Spleen (tissue), 11 donors: ENCODE data around the gene BUB3. TPM values are rescaled to one million over a fixed set of nuclear protein-coding genes. Genes with fewer than 3 reads are reported as not detected.

Experiments
- DNase-seq: peaks from one replicate; pipeline ENCODE4 v3.0.0-alpha.2; 2020
- H3K27ac ChIP-seq, 8 donors: fragments of 200-600 bp; sonication (generic) in 7 of 8; 1 replicate in 4 of 8; 2 replicates in 4 of 8; pipeline versions ENCODE4 v1.5.0 to v1.8.0; 2016 to 2021; ENCODE audit warnings: inconsistent platforms in 4 of 8, mild to moderate bottlenecking in 4 of 8, moderate library complexity in 1 of 8
- H3K27me3 ChIP-seq, 7 donors: fragments of 200-600 bp; sonication (generic) in 6 of 7; replicated peaks in 1 of 7; 1 replicate in 4 of 7; 2 replicates in 3 of 7; pipeline versions ENCODE4 v1.5.0 to v1.8.0; 2016 to 2021; ENCODE audit warnings: inconsistent platforms in 3 of 7, mild to moderate bottlenecking in 1 of 7
- H3K36me3 ChIP-seq, 6 donors: fragments of 200-600 bp; sonication (generic) in 5 of 6; 1 replicate in 4 of 6; 2 replicates in 2 of 6; pipeline versions ENCODE4 v1.5.0 to v1.8.0; 2016 to 2021; ENCODE audit warnings: inconsistent platforms in 2 of 6
- H3K4me1 ChIP-seq, 6 donors: fragments of 200-600 bp; sonication (generic) in 5 of 6; 1 replicate in 3 of 6; 2 replicates in 3 of 6; pipeline versions ENCODE4 v1.5.0 to v1.8.0; 2016 to 2021; ENCODE audit warnings: inconsistent platforms in 3 of 6
- H3K4me3 ChIP-seq, 8 donors: fragments of 200-600 bp; sonication (generic) in 7 of 8; 1 replicate in 4 of 8; 2 replicates in 4 of 8; pipeline versions ENCODE4 v1.5.0 to v1.8.0; 2016 to 2021; ENCODE audit warnings: inconsistent platforms in 4 of 8, mild to moderate bottlenecking in 4 of 8, moderate library complexity in 2 of 8
- H3K9me3 ChIP-seq, 8 donors: fragments of 200-600 bp; sonication (generic) in 7 of 8; 1 replicate in 4 of 8; 2 replicates in 4 of 8; pipeline versions ENCODE4 v1.5.0 to v1.8.0; 2016 to 2021; ENCODE audit warnings: inconsistent platforms in 4 of 8
- POLR2A ChIP-seq, 3 donors: fragments of 450-650 bp; IDR thresholded peaks; one replicate each; pipeline ENCODE4 v1.5.1; 2017; ENCODE audit warnings: antibody characterized with exemption in 3 of 3, mild to moderate bottlenecking in 1 of 3
- POLR2AphosphoS5 ChIP-seq, 3 donors: sonication (generic); formaldehyde crosslinking; IDR thresholded peaks; one replicate each; pipeline ENCODE4 v1.5.1; 2017; ENCODE audit warnings: antibody characterized with exemption in 3 of 3
- WGBS, 5 donors: extraction: QIAGEN DNeasy Blood & Tissue Kit in 3 of 5; methylation state at CpG; one replicate each; pipeline versions ENCODE4 v1.1.5 to v1.1.7; 2013 to 2018; 5-methylcytosine and 5-hydroxymethylcytosine counted together
- intact Hi-C: fragments of 100-400 bp; cut with DNase I; formaldehyde crosslinking; loops from one replicate; pipeline ENCODE4 v1.15.0; 2023; ENCODE audit warnings: low total_unique reads
- polyA plus RNA-seq, 3 donors: library from polyadenylated mRNA; stranded (reverse); fragments of 200-250 nt; gene quantifications; one replicate each; pipeline ENCODE4 v1.2.1, GENCODE V29; 2013
- total RNA-seq, 7 donors: library from RNA; depleted of rRNA in 3 of 7; stranded (reverse); fragments of >200 nt in 3 of 7; fragmentation: NEBNext Ultra II Directional in 4 of 7; extraction: Animal tissue kit (Norgen Biotek cat#: 25700) in 4 of 7; gene quantifications; one replicate each; pipeline versions ENCODE4 v1.1.0 to v1.2.1, GENCODE V29; 2016 to 2021
- TF ChIP-seq, protein P1 (sequence below), 11 experiments: fragments of 200-600 bp in 7 of 11; fragments of 450-650 bp in 4 of 11; sonication (generic) in 4 of 11; IDR thresholded peaks in 8 of 11; conservative IDR thresholded peaks in 3 of 11; 1 replicate in 7 of 11; 2 replicates in 4 of 11; pipeline versions ENCODE4 v1.4.0 to v1.8.0; 2016 to 2021; ENCODE audit warnings: antibody characterized with exemption in 11 of 11, inconsistent platforms in 4 of 11, mild to moderate bottlenecking in 1 of 11
- donor health status: healthy with polysubstance abuse.
- donor health status: DM: no; HTN: no; CAD: no; lungs with moderate emphysema.
- donor health status: DM: no; HTN: no; CAD: no.
- donor health status: Bipolar disorder and iron deficiency.
- donor health status: healthy.
- donor health status: DM: no; HTN: no; CAD: no.
- donor health status: DM: yes; HTN: yes; CAD: no.

The BUB3 gene
- total and polyA plus RNA-seq, 10 donors = 33.7 to 193 (median 98.4) TPM

DNA sequence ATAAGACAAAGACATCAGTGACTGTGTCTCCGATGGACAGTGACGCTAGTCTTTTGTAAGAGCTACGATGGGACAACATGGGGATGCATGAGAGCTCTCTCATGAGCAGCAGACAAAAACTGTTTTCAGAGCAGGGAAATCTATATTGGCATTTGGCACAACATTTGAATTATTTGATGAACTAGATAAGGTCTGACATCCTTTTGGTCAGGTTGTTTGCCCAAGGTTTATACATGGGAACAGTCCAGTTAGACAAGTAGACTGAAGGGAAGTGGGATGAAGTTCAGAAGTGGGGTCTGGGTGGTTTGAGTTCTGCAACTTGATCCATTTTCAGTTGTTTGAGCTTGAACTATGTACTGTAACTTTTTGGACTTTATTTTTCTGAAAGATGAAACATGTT, 50.8 kb downstream of the BUB3 start:
- H3K9me3 ChIP-seq = peaks cover 4 to 26% (median 23%) of the 10 kb centered on the region in 8 donors
- 90 to 97% (median 97%) methylated on average over 3 of the region's 3 CpGs for WGBS, 5 donors
- peaks cover 0 to 9% (median 0%) of the 10 kb centered on the region in 6 donors for H3K36me3 ChIP-seq
- no peak for DNase-seq
- intact Hi-C loops = no loop called here
- H3K4me1 ChIP-seq = no peaks in the 10 kb centered on the region
- no peaks in the 10 kb centered on the region for H3K27me3 ChIP-seq
- H3K4me3 ChIP-seq = no peak overlapping the region
- H3K27ac ChIP-seq = no peak overlapping the region
- TF ChIP-seq POLR2A (IDR thresholded peaks at IDR 0.05) (no peak), POLR2AphosphoS5 (IDR thresholded peaks at IDR 0.05) (no peak)
- TF ChIP-seq, protein P1, sequence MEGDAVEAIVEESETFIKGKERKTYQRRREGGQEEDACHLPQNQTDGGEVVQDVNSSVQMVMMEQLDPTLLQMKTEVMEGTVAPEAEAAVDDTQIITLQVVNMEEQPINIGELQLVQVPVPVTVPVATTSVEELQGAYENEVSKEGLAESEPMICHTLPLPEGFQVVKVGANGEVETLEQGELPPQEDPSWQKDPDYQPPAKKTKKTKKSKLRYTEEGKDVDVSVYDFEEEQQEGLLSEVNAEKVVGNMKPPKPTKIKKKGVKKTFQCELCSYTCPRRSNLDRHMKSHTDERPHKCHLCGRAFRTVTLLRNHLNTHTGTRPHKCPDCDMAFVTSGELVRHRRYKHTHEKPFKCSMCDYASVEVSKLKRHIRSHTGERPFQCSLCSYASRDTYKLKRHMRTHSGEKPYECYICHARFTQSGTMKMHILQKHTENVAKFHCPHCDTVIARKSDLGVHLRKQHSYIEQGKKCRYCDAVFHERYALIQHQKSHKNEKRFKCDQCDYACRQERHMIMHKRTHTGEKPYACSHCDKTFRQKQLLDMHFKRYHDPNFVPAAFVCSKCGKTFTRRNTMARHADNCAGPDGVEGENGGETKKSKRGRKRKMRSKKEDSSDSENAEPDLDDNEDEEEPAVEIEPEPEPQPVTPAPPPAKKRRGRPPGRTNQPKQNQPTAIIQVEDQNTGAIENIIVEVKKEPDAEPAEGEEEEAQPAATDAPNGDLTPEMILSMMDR (IDR thresholded peaks at IDR 0.05 in 8 of 11, conservative IDR thresholded peaks at IDR 0.05 in 3 of 11) = no peak

DNA sequence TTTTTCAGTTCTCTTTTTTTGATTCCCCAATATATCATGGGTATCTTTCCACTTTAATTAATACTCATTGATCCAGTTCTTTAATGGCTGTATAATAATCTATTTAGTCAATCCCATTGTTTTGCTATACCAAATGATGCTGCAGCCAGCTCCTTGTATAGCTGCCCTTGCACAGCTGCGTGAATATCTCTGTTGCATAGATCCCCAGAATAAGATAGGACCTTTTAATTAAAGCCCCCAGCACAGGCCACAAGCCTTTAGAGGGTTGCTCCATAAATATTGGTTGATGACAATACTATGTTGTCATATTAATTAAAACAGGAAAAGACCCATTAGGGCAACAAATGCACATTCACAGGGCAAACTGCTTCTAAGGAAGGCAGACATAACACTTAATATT, 57.9 kb downstream of the BUB3 start:
- no peak for DNase-seq
- intact Hi-C loops = no loop called here
- H3K36me3 ChIP-seq = peaks cover 0 to 8% (median 0%) of the 10 kb centered on the region in 6 donors
- H3K4me3 ChIP-seq = no peak overlapping the region
- peaks cover 4 to 46% (median 36%) of the 10 kb centered on the region in 8 donors for H3K9me3 ChIP-seq
- no peaks in the 10 kb centered on the region for H3K4me1 ChIP-seq
- no peaks in the 10 kb centered on the region for H3K27me3 ChIP-seq
- H3K27ac ChIP-seq = no peak overlapping the region
- no peak for TF ChIP-seq POLR2A (IDR thresholded peaks at IDR 0.05)
- no peak for TF ChIP-seq POLR2AphosphoS5 (IDR thresholded peaks at IDR 0.05)
- TF ChIP-seq, protein P1 (IDR thresholded peaks at IDR 0.05 in 8 of 11, conservative IDR thresholded peaks at IDR 0.05 in 3 of 11) = no peak
- WGBS, 5 donors = 97 to 100% (median 98%) methylated on average over 1 of the region's 1 CpG

DNA sequence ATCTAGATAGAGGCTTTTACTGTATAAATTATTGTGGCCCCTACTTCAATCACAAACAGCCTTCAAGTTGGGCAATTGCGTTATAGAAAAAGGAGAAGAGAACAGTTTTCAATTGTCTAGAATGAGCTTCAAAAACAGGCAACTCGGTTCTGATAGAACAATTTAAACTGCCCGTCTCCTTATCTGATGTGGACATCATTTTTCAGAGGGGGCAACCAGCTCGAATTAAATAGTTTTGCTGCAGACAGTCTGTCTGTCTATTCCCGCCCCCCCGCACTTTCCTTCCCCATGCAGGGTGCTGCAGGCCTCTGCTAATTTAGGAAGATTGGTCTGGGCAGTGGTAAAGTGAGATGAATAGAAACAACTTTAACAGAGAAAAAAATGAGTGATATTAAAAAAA, 58.4 kb downstream of the BUB3 start:
- 75 to 88% (median 84%) methylated on average over 6 of the region's 6 CpGs for WGBS, 5 donors
- no peak for TF ChIP-seq POLR2A (IDR thresholded peaks at IDR 0.05)
- TF ChIP-seq, protein P1 (IDR thresholded peaks at IDR 0.05 in 8 of 11, conservative IDR thresholded peaks at IDR 0.05 in 3 of 11) = no peak
- no peak for TF ChIP-seq POLR2AphosphoS5 (IDR thresholded peaks at IDR 0.05)
- Histone ChIP-seq H3K4me1 (no peaks in the 10 kb centered on the region), H3K27ac (no peak overlapping the region), H3K27me3 (no peaks in the 10 kb centered on the region), H3K4me3 (no peak overlapping the region), H3K9me3 (peaks cover 2 to 41% (median 31%) of the 10 kb centered on the region in 8 donors), H3K36me3 (peaks cover 0 to 8% (median 0%) of the 10 kb centered on the region in 6 donors)
- intact Hi-C loops = no loop called here
- no peak for DNase-seq

DNA sequence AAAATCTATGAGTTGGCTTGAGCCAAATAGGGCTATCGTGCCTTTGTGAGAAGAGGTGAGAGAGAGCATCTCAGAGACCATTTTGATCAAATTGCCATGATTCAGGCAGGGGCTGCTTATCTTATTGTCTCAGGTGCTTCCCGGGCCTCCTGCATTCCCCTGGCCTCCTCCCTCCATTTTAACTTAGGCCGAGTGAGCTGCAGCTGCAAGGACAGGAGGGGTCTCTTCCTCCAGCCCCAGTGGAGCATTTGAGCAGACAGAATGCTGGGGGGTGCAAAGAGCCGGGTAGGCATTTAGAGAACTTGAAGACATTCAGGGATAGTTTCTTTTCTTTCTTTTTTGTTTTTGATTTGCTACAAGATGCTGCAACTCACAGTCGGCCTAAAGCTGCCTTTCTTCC, 59.0 kb downstream of the BUB3 start:
- no peaks in the 10 kb centered on the region for H3K4me1 ChIP-seq
- peaks cover 0 to 4% (median 0%) of the 10 kb centered on the region in 6 donors for H3K36me3 ChIP-seq
- no peak overlapping the region for H3K4me3 ChIP-seq
- peaks cover 0 to 35% (median 25%) of the 10 kb centered on the region in 8 donors for H3K9me3 ChIP-seq
- intact Hi-C loops = no loop called here
- no peak for DNase-seq
- no peak overlapping the region for H3K27ac ChIP-seq
- no peak for TF ChIP-seq POLR2AphosphoS5 (IDR thresholded peaks at IDR 0.05)
- TF ChIP-seq, protein P1 (IDR thresholded peaks at IDR 0.05 in 8 of 11, conservative IDR thresholded peaks at IDR 0.05 in 3 of 11) = no peak
- 79 to 83% (median 81%) methylated on average over 5 of the region's 5 CpGs for WGBS, 5 donors
- no peaks in the 10 kb centered on the region for H3K27me3 ChIP-seq

Other genes with a start within 250 kb of the BUB3 start
- not detected for gene FAM24A, start 243.8 kb upstream of the BUB3 start, total RNA-seq
- gene FAM24A, start 243.8 kb upstream of the BUB3 start, polyA plus RNA-seq = not detected
- 10 to 100 TPM in 1 of 7 donors, 1 to 10 TPM in 6; 6.6 to 10.2 (median 8.8) TPM for gene C10orf88, start 200.2 kb upstream of the BUB3 start, total RNA-seq
- 1 to 10 TPM; 4.7 to 6.4 (median 6.3) TPM for gene C10orf88, start 200.2 kb upstream of the BUB3 start, polyA plus RNA-seq
- gene PSTK, start 174.0 kb upstream of the BUB3 start, total RNA-seq = 1 to 10 TPM; 1.2 to 4.9 (median 2.4) TPM
- gene PSTK, start 174.0 kb upstream of the BUB3 start, polyA plus RNA-seq = 1 to 10 TPM; 3.0 to 3.5 (median 3.3) TPM
- gene IKZF5, start 145.6 kb upstream of the BUB3 start, total RNA-seq = 10 to 100 TPM; 13.9 to 26.7 (median 19.8) TPM
- gene IKZF5, start 145.6 kb upstream of the BUB3 start, polyA plus RNA-seq = 10 to 100 TPM in 2 of 3 donors, 1 to 10 TPM in 1; 8.9 to 11.7 (median 10.1) TPM
- gene ACADSB, start 145.4 kb upstream of the BUB3 start, total RNA-seq = 10 to 100 TPM; 11.8 to 23.9 (median 15.5) TPM
- gene ACADSB, start 145.4 kb upstream of the BUB3 start, polyA plus RNA-seq = 1 to 10 TPM; 5.1 to 6.3 (median 5.9) TPM
- not detected for gene HMX3, start 18.4 kb upstream of the BUB3 start, total RNA-seq
- not detected for gene HMX3, start 18.4 kb upstream of the BUB3 start, polyA plus RNA-seq
- gene HMX2, start 6.3 kb upstream of the BUB3 start, total RNA-seq = not detected
- under 1 TPM in 1 of 3 donors, not detected in 2; 0.08 TPM for gene HMX2, start 6.3 kb upstream of the BUB3 start, polyA plus RNA-seq